Measurements from ENCODE around the gene CCL21. TPM values are rescaled to one million over a fixed set of nuclear protein-coding genes. Genes with fewer than 3 reads are reported as not detected.
"Not testable (repeated sequence)": the region's sequence is repeated elsewhere in the genome, so short reads cannot be mapped to it uniquely, and the experiment has no call there.

Gene CCL21
- total RNA-seq, 1 donor from 2014 or later = not detected

DNA sequence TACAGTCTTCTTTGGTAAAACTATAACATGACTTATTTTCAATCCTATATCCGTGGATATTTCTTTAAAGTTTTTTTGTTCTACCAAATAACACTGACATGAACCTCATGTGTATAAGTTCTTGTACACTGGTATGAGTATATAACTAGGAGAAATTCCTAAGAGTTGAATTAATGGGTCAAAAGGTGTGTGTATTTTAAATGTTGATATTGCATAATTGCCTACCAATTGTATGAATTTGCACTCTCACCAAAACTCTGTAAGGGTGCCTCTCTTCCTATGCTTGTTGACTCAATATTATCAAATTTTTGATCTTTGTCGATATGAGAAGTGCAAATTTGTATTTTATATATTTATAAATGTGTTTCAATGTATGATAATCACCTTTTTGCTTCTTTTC, 22.9 kb upstream of the CCL21 start:
- H3K4me1 Mint-ChIP-seq (ENCODE audit: low read depth, unreplicated experiment) = no peaks in the 10 kb centered on the region
- no peak for DNase-seq
- no peak for TF ChIP-seq CTCF (IDR thresholded peaks at IDR 0.05; ENCODE audit: partially characterized antibody, unreplicated experiment)
- no peaks in the 10 kb centered on the region for H3K9me3 Mint-ChIP-seq (ENCODE audit: unreplicated experiment)
- no peak overlapping the region for H3K4me3 Mint-ChIP-seq (ENCODE audit: unreplicated experiment)
- H3K36me3 Mint-ChIP-seq (ENCODE audit: unreplicated experiment) = no peaks in the 10 kb centered on the region
- H3K27ac Mint-ChIP-seq (ENCODE audit: unreplicated experiment) = no peak overlapping the region
- peaks cover 3% of the 10 kb centered on the region for H3K27me3 Mint-ChIP-seq (ENCODE audit: unreplicated experiment)

DNA sequence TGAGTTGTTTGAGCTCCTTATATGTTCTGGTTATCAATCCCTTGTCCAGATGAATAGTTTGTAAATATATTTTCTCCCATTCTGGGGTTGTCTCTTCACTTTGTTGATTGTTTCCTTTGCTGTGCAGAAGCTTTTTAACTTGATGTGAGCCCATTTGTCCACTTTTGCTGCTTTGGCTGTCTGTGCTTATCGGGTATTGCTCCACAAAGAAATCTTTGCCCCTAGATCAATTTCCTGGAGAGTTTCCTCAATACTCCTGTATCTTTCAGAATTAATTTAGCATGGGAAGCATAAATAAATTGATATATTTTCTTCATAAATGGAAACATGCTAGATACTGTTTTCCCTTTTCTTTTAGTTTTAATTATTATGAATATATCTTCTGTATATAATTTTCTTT, 22.5 kb upstream of the CCL21 start:
- Mint-ChIP-seq H3K36me3 (ENCODE audit: unreplicated experiment) (no peaks in the 10 kb centered on the region), H3K4me3 (ENCODE audit: unreplicated experiment) (no peak overlapping the region), H3K27ac (ENCODE audit: unreplicated experiment) (no peak overlapping the region), H3K27me3 (ENCODE audit: unreplicated experiment) (peaks cover 3% of the 10 kb centered on the region), H3K9me3 (ENCODE audit: unreplicated experiment) (no peaks in the 10 kb centered on the region), H3K4me1 (ENCODE audit: low read depth, unreplicated experiment) (no peaks in the 10 kb centered on the region)
- no peak for DNase-seq
- TF ChIP-seq CTCF (IDR thresholded peaks at IDR 0.05; ENCODE audit: partially characterized antibody, unreplicated experiment) = no peak

- no peak overlapping the region for H3K27ac Mint-ChIP-seq (ENCODE audit: unreplicated experiment)
- no peaks in the 10 kb centered on the region for H3K27me3 Mint-ChIP-seq (ENCODE audit: unreplicated experiment)
- H3K4me1 Mint-ChIP-seq (ENCODE audit: low read depth, unreplicated experiment) = no peaks in the 10 kb centered on the region
- no peak for DNase-seq
- H3K36me3 Mint-ChIP-seq (ENCODE audit: unreplicated experiment) = no peaks in the 10 kb centered on the region
- H3K9me3 Mint-ChIP-seq (ENCODE audit: unreplicated experiment) = no peaks in the 10 kb centered on the region
- TF ChIP-seq CTCF (IDR thresholded peaks at IDR 0.05; ENCODE audit: partially characterized antibody, unreplicated experiment) = no peak
- H3K4me3 Mint-ChIP-seq (ENCODE audit: unreplicated experiment) = no peak overlapping the region
Measured at GRCh38 chr9:34723141-34723540, 13.2 kb upstream of the CCL21 start.

DNA sequence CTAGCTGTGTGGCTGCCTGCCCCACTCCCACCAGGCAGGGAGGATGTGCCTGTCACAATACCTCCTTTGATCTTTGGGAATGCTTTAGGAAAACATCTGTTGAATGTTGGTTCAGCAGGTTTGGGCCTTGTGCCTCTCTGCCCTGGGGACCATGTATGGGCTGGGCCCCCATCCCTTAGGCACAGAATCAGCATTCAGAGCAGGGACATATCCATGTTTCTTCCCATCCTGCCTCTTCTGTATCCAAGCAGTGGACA, 9.8 kb upstream of the CCL21 start:
- not testable (repeated sequence) for DNase-seq; H3K36me3 Mint-ChIP-seq (ENCODE audit: unreplicated experiment); H3K4me1 Mint-ChIP-seq (ENCODE audit: low read depth, unreplicated experiment); H3K4me3 Mint-ChIP-seq (ENCODE audit: unreplicated experiment); H3K9me3 Mint-ChIP-seq (ENCODE audit: unreplicated experiment); H3K27me3 Mint-ChIP-seq (ENCODE audit: unreplicated experiment); H3K27ac Mint-ChIP-seq (ENCODE audit: unreplicated experiment)

DNA sequence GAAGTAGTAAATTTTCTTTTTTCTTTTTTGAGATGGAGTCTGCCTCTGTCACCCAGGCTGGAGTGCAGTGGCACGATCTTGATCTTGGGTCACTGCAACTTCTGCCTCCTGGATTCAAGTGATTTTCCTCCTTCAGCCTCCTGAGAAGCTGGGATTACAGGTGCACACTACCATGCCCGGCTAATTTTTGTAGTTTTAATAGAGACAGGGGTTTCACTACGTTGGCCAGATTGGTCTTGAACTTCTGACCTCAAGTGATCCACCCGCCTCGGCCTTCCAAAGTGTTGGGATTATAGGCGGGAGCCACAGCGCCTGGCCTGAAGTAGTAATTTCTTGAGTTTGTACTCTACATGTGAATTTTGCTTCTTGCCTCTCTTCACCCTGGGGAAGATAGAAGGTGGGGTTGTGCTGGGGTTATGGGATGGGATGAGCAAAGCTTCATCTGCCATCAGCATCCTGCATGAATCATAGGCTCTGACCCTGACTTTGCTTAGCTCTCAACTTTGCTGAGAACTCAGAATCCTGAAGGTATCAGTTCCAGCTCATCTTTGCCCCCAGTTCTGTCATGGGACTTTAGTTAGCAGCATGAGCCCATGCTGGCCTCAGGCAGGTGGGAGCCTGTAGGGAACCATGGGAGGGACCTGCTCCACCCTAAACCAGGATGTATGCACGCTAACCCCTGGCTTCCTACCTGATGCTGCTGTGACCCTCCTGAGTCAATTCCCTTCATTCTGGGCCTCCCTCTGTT, 9.3 kb upstream of the CCL21 start:
- no peak for DNase-seq
- peaks cover 3% of the 10 kb centered on the region for H3K27me3 Mint-ChIP-seq (ENCODE audit: unreplicated experiment)
- H3K36me3 Mint-ChIP-seq (ENCODE audit: unreplicated experiment) = no peaks in the 10 kb centered on the region
- peaks cover 3% of the 10 kb centered on the region for H3K9me3 Mint-ChIP-seq (ENCODE audit: unreplicated experiment)
- no peak for TF ChIP-seq CTCF (IDR thresholded peaks at IDR 0.05; ENCODE audit: partially characterized antibody, unreplicated experiment)
- no peak overlapping the region for H3K27ac Mint-ChIP-seq (ENCODE audit: unreplicated experiment)
- no peaks in the 10 kb centered on the region for H3K4me1 Mint-ChIP-seq (ENCODE audit: low read depth, unreplicated experiment)
- H3K4me3 Mint-ChIP-seq (ENCODE audit: unreplicated experiment) = no peak overlapping the region
